Endothelial cell of umbilical vein (primary cell): ENCODE results near the gene RNF25. TPM values are rescaled to one million over a fixed set of nuclear protein-coding genes. Genes with fewer than 3 reads are reported as not detected.

Experiments
- BruUV-seq: library from RNA; stranded (reverse); fragments of 400-500 nt; replicated peaks from 2 replicates; lab custom pipeline; 2021; lab: Mats Ljungman, UMichigan
- CTCF ChIA-PET: fragments of 300-600, 350-600 bp; sonication (Branson Sonifier 250); formaldehyde crosslinking; loops from one replicate; lab custom pipeline; 2021; ENCODE audit warnings: antibody characterized with exemption, inconsistent platforms; lab: Charles Lee
- POLR2A ChIA-PET: fragments of 300-600, 350-600 bp; sonication (Branson Sonifier 250); formaldehyde crosslinking; loops from one replicate; lab custom pipeline; 2021; ENCODE audit warnings: antibody characterized with exemption, inconsistent platforms; lab: Charles Lee
- DNase-seq: peaks from one replicate; pipeline ENCODE4 v3.0.0-alpha.2; 2011; ENCODE audit warnings: low read depth, low spot score
- FAIRE-seq: peaks from 2 replicates; lab custom pipeline; 2011; peaks lifted over from hg19 to GRCh38; lab: Jason Lieb, UNC
- H2AFZ ChIP-seq: 2 replicates; pipeline ENCODE4 v1.6.0; 2012; ENCODE audit warnings: low read depth, low read length, control low read depth, inconsistent platforms
- H3K27ac ChIP-seq: 2 replicates; pipeline ENCODE4 v1.5.1; 2011; ENCODE audit warnings: low read depth, mild to moderate bottlenecking, control low read depth, low read length, moderate library complexity; ENCODE audit not compliant: insufficient read depth
- H3K27me3 ChIP-seq, 2 experiments: 2 replicates each; pipeline versions ENCODE4 v1.6.0 to v1.6.1; 2011; ENCODE audit warnings: low read length in 2 of 2, mixed read lengths in 1 of 2; ENCODE audit not compliant: control insufficient read depth in 2 of 2, insufficient read depth in 2 of 2
- H3K36me3 ChIP-seq, 2 experiments: 2 replicates in 1 of 2; 3 replicates in 1 of 2; pipeline ENCODE4 v1.5.1; 2011; ENCODE audit warnings: low read length in 2 of 2, mild to moderate bottlenecking in 1 of 2, moderate library complexity in 1 of 2; ENCODE audit not compliant: control insufficient read depth in 2 of 2, insufficient read depth in 2 of 2; ENCODE audit errors: extremely low read depth in 1 of 2
- H3K4me1 ChIP-seq: 3 replicates; pipeline ENCODE4 v1.5.1; 2011; ENCODE audit warnings: mild to moderate bottlenecking, low read length; ENCODE audit not compliant: control insufficient read depth, insufficient read depth; ENCODE audit errors: extremely low read depth
- H3K4me2 ChIP-seq: 2 replicates; pipeline ENCODE4 v1.6.1; 2011; ENCODE audit warnings: low read length, control low read depth, mixed read lengths; ENCODE audit not compliant: insufficient read depth
- H3K4me3 ChIP-seq, 3 experiments: fragments of 200-600 bp in 1 of 3; sonication (generic), shearing (Covaris generic) in 1 of 3; replicated peaks in 1 of 3; 2 replicates each; pipeline ENCODE4 v1.5.1; 2011 to 2016; ENCODE audit warnings: control low read depth in 3 of 3, low read length in 3 of 3, mild to moderate bottlenecking in 2 of 3, inconsistent platforms in 1 of 3, low read depth in 1 of 3, moderate library complexity in 1 of 3; ENCODE audit not compliant: insufficient read depth in 1 of 3
- H3K79me2 ChIP-seq: 2 replicates; pipeline ENCODE4 v1.6.0; 2012; ENCODE audit warnings: low read length, inconsistent platforms; ENCODE audit not compliant: control insufficient read depth, insufficient read depth
- H3K9ac ChIP-seq: replicated peaks from 2 replicates; pipeline ENCODE3; 2011; ENCODE audit warnings: low read length, control low read depth; ENCODE audit not compliant: insufficient read depth; ENCODE audit errors: extremely low read depth
- H3K9me1 ChIP-seq: replicated peaks from 3 replicates; pipeline ENCODE4 v1.6.0; 2011; ENCODE audit warnings: mild to moderate bottlenecking, low read length; ENCODE audit not compliant: control insufficient read depth, insufficient read depth; ENCODE audit errors: extremely low read depth
- H3K9me3 ChIP-seq: replicated peaks from 2 replicates; pipeline ENCODE4 v1.5.1; 2012; ENCODE audit warnings: low read length, inconsistent platforms; ENCODE audit not compliant: control insufficient read depth, insufficient read depth
- H4K20me1 ChIP-seq: replicated peaks from 2 replicates; pipeline ENCODE3; 2011; ENCODE audit warnings: mild to moderate bottlenecking, low read length; ENCODE audit not compliant: control insufficient read depth, insufficient read depth; ENCODE audit errors: extremely low read depth
- EZH2 ChIP-seq: IDR thresholded peaks from 2 replicates; pipeline ENCODE4 v1.6.1; 2012; ENCODE audit warnings: borderline replicate concordance, low read depth, mild to moderate bottlenecking, moderate library complexity, low read length, inconsistent platforms; ENCODE audit not compliant: severe bottlenecking
- FOS ChIP-seq: IDR thresholded peaks from 2 replicates; pipeline ENCODE4 v1.6.1; 2011; ENCODE audit warnings: mild to moderate bottlenecking, low read length, moderate library complexity, borderline replicate concordance; ENCODE audit not compliant: insufficient read depth
- GATA2 ChIP-seq: IDR thresholded peaks from 2 replicates; pipeline ENCODE4 v1.7.0; 2011; ENCODE audit warnings: low read depth, mild to moderate bottlenecking, moderate library complexity, mixed read lengths, low read length; ENCODE audit not compliant: insufficient read length, insufficient read depth
- JUN ChIP-seq: IDR thresholded peaks from 2 replicates; pipeline ENCODE4 v1.6.1; 2011; ENCODE audit warnings: borderline replicate concordance, low read depth; ENCODE audit not compliant: insufficient read length, insufficient read depth
- MYC ChIP-seq: IDR thresholded peaks from one replicate; pipeline ENCODE4 v1.6.1; 2011; ENCODE audit warnings: mild to moderate bottlenecking, low read depth, low read length
- POLR2A ChIP-seq: IDR thresholded peaks from 2 replicates; pipeline ENCODE4 v1.6.1; 2012; ENCODE audit warnings: low read depth, mild to moderate bottlenecking, control low read depth, low read length
- POLR2AphosphoS5 ChIP-seq: IDR thresholded peaks from 2 replicates; pipeline ENCODE4 v1.6.1; 2012; ENCODE audit warnings: low read depth, mild to moderate bottlenecking, control low read depth, low read length, moderate library complexity; ENCODE audit not compliant: insufficient read depth
- dilution Hi-C: fragments of 300-500 bp; cut with MboI; formaldehyde crosslinking; loops from one replicate; pipeline ENCODE4 v1.15.0; 2019; ENCODE audit warnings: low sequenced_read_pairs; ENCODE audit not compliant: extremely low pct_ligation_motif_present
- intact Hi-C: fragments of 100-400 bp; cut with micrococcal nuclease; formaldehyde crosslinking; loops from one replicate; pipeline ENCODE4 v1.10.0; 2022
- polyA plus RNA-seq, 4 experiments: library from polyadenylated mRNA; depleted of rRNA in 3 of 4; stranded (reverse) in 3 of 4; unstranded in 1 of 4; fragments of >200 nt; gene quantifications; 2 replicates each; pipeline versions ENCODE4 v1.2.1 to v1.2.3, GENCODE V29; 2011 to 2012; ENCODE audit warnings: missing spikeins in 1 of 4
- total RNA-seq: library from RNA; stranded (reverse); gene quantifications from 2 replicates; pipeline ENCODE4 v1.2.3, GENCODE V29; 2021
- TF ChIP-seq, protein P1 (sequence below), 2 donors: IDR thresholded peaks; 1 replicate in 1 of 2; 2 replicates in 1 of 2; pipeline ENCODE4 v1.5.1; 2011; ENCODE audit warnings: low read length in 2 of 2, mild to moderate bottlenecking in 2 of 2, moderate library complexity in 2 of 2, control low read depth in 1 of 2, inconsistent platforms in 1 of 2, low read depth in 1 of 2; ENCODE audit not compliant: insufficient read depth in 1 of 2; ENCODE audit errors: extremely low read depth in 1 of 2
- TF ChIP-seq, protein P2 (sequence below): IDR thresholded peaks from 2 replicates; pipeline ENCODE4 v1.6.1; 2011; ENCODE audit not compliant: insufficient read depth, insufficient read length

RNF25 gene
- total and polyA plus RNA-seq, 2 donors (not counting 3 experiments of a cell fraction or from before 2014, with no cell fraction given), result 38.2 to 61.1 TPM

DNA sequence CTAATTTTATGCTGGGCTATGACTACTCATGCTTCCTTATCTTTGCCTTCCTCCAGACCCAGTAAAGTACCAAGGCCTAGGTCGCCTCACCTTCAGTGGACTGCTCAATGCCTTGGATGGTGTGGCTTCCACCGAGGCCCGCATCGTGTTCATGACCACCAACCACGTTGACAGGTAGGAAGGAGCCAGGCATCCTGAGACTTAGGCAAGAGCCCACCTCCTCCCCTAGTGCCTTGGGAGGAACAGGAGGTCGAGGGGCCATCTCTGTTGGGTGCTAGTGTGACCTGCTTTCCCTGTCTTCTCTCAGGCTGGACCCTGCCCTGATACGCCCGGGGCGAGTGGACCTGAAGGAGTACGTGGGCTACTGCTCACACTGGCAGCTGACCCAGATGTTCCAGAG, 9.0 kb downstream of the RNF25 start:
- peaks cover 32 to 38% of the 10 kb centered on the region in 2 experiments for H3K36me3 ChIP-seq
- H3K9me3 ChIP-seq, result no peaks in the 10 kb centered on the region
- H3K27me3 ChIP-seq, result no peaks in the 10 kb centered on the region
- no TSS peak for BruUV-seq
- intact Hi-C loops (no loop called here), dilution Hi-C loops (no loop called here)
- ChIA-PET POLR2A (no interaction called here), CTCF (no interaction called here)
- H3K9ac ChIP-seq, result no peak overlapping the region
- FAIRE-seq, result no peak
- peaks cover 9% of the 10 kb centered on the region for H3K4me1 ChIP-seq
- no peaks in the 10 kb centered on the region for H3K9me1 ChIP-seq
- no peak for DNase-seq
- no peak for TF ChIP-seq MYC
- TF ChIP-seq JUN, result no peak
- TF ChIP-seq, protein P1, sequence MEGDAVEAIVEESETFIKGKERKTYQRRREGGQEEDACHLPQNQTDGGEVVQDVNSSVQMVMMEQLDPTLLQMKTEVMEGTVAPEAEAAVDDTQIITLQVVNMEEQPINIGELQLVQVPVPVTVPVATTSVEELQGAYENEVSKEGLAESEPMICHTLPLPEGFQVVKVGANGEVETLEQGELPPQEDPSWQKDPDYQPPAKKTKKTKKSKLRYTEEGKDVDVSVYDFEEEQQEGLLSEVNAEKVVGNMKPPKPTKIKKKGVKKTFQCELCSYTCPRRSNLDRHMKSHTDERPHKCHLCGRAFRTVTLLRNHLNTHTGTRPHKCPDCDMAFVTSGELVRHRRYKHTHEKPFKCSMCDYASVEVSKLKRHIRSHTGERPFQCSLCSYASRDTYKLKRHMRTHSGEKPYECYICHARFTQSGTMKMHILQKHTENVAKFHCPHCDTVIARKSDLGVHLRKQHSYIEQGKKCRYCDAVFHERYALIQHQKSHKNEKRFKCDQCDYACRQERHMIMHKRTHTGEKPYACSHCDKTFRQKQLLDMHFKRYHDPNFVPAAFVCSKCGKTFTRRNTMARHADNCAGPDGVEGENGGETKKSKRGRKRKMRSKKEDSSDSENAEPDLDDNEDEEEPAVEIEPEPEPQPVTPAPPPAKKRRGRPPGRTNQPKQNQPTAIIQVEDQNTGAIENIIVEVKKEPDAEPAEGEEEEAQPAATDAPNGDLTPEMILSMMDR (IDR thresholded peaks at IDR 0.05; ENCODE audit: extremely low read depth in 1 of 2, insufficient read depth in 1 of 2, low read depth in 1 of 2, low read length in 2 of 2), result no peak
- no peak for TF ChIP-seq POLR2A
- no peak for TF ChIP-seq POLR2AphosphoS5
- TF ChIP-seq, protein P2, sequence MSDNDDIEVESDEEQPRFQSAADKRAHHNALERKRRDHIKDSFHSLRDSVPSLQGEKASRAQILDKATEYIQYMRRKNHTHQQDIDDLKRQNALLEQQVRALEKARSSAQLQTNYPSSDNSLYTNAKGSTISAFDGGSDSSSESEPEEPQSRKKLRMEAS, result no peak
- no peak for TF ChIP-seq GATA2
- no peak for TF ChIP-seq EZH2
- no peak for TF ChIP-seq FOS
- no peak overlapping the region for H2AFZ ChIP-seq
- H3K79me2 ChIP-seq, result peaks cover 23% of the 10 kb centered on the region
- no peak overlapping the region for H3K27ac ChIP-seq
- no peak overlapping the region for H3K4me3 ChIP-seq
- H4K20me1 ChIP-seq, result no peaks in the 10 kb centered on the region
- H3K4me2 ChIP-seq, result no peak overlapping the region
